Caco-2 (cell line): Measurements from ENCODE around the gene LGI1. TPM values are rescaled to one million over a fixed set of nuclear protein-coding genes. Genes with fewer than 3 reads are reported as not detected.

Source experiments
- BruUV-seq: library from RNA; stranded (reverse); fragments of 400-500 nt; replicated peaks from 2 replicates; lab custom pipeline; 2021; lab: Mats Ljungman, UMichigan
- CTCF ChIA-PET: fragments of 300-600 bp; sonication (Branson Sonifier 250); formaldehyde crosslinking; loops from one replicate; lab custom pipeline; 2022; ENCODE audit warnings: antibody characterized with exemption; lab: Charles Lee
- POLR2A ChIA-PET: fragments of 300-600 bp; sonication (Branson Sonifier 250); formaldehyde crosslinking; loops from one replicate; lab custom pipeline; 2022; ENCODE audit warnings: antibody characterized with exemption; lab: Charles Lee
- DNase-seq, 2 experiments: peaks; one replicate each; pipeline versions ENCODE4 v3.0.0 to v3.0.0-alpha.2; 2020 to 2022
- H3K27me3 ChIP-seq: replicated peaks from 2 replicates; pipeline ENCODE4 v1.6.0; 2011; ENCODE audit warnings: low read length; ENCODE audit not compliant: control insufficient read depth, insufficient read depth
- H3K36me3 ChIP-seq: 2 replicates; pipeline ENCODE4 v1.5.1; 2011; ENCODE audit warnings: low read length; ENCODE audit not compliant: control insufficient read depth, insufficient read depth
- H3K4me1 ChIP-seq: fragments of 250-450 bp; sonication (Bioruptor Pico); 2 replicates; pipeline ENCODE4 v1.5.1; 2020; ENCODE audit warnings: mild to moderate bottlenecking
- H3K4me3 ChIP-seq: 2 replicates; pipeline ENCODE4 v1.5.1; 2011; ENCODE audit warnings: low read depth, mild to moderate bottlenecking, control low read depth, low read length
- H3K9me3 ChIP-seq: fragments of 250-450 bp; sonication (Bioruptor Pico); 2 replicates; pipeline ENCODE4 v1.5.1; 2020; ENCODE audit warnings: mild to moderate bottlenecking, moderate library complexity
- H3K27ac Mint-ChIP-seq: one replicate; pipeline ENCODE4 v1.8.0; 2022; ENCODE audit warnings: mixed read lengths; ENCODE audit not compliant: unreplicated experiment
- H3K27me3 Mint-ChIP-seq: one replicate; pipeline ENCODE4 v1.8.0; 2022; ENCODE audit warnings: mixed read lengths; ENCODE audit not compliant: insufficient read depth, unreplicated experiment
- H3K36me3 Mint-ChIP-seq: one replicate; pipeline ENCODE4 v1.8.0; 2022; ENCODE audit warnings: mild to moderate bottlenecking, mixed read lengths; ENCODE audit not compliant: insufficient read depth, unreplicated experiment
- H3K4me1 Mint-ChIP-seq: one replicate; pipeline ENCODE4 v1.8.0; 2022; ENCODE audit warnings: low read depth, mixed read lengths; ENCODE audit not compliant: unreplicated experiment
- H3K4me3 Mint-ChIP-seq: one replicate; pipeline ENCODE4 v1.8.0; 2022; ENCODE audit warnings: mild to moderate bottlenecking, moderate library complexity, mixed read lengths; ENCODE audit not compliant: unreplicated experiment
- H3K9me3 Mint-ChIP-seq: one replicate; pipeline ENCODE4 v1.8.0; 2022; ENCODE audit warnings: mixed read lengths; ENCODE audit not compliant: unreplicated experiment
- intact Hi-C: fragments of 100-400 bp; cut with micrococcal nuclease; formaldehyde crosslinking; loops from one replicate; pipeline ENCODE4 v1.10.0; 2022; ENCODE audit not compliant: unreplicated experiment
- total RNA-seq: library from RNA; stranded (reverse); gene quantifications from 2 replicates; pipeline ENCODE4 v1.2.3, GENCODE V29; 2022
- TF ChIP-seq, protein P1 (sequence below), 2 experiments: fragments of 200-600 bp in 1 of 2; IDR thresholded peaks; 1 replicate in 1 of 2; 2 replicates in 1 of 2; pipeline versions ENCODE4 v1.5.1 to v1.8.0; 2011 to 2022; ENCODE audit warnings: antibody characterized with exemption in 1 of 2, control low read depth in 1 of 2, inconsistent platforms in 1 of 2, low read depth in 1 of 2, low read length in 1 of 2, mild to moderate bottlenecking in 1 of 2, moderate library complexity in 1 of 2; ENCODE audit not compliant: insufficient read depth in 1 of 2, severe bottlenecking in 1 of 2, unreplicated experiment in 1 of 2

The LGI1 gene
- total RNA-seq, 1 experiment from 2014 or later: 0.48 TPM

DNA sequence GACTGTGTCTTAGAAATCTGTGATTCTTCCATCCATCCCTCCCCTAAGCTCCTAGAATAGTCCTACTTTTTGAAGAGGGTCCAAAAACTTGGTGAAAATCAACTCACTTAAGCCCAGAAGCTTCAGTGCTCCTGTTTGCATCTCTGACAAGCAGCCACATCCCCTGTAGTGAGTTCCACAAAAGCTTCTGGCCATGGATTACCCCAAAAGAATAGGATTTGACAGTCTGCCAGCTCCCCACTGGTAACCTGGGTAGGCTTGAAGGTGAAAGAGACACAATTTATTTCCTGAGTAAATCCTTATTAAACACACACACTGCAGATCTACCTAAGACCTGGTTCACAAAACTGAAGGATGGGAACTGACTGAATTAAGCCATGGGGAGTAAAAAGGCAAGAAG is 46.5 kb downstream of the LGI1 start:
- no TSS peak for BruUV-seq
- Histone ChIP-seq H3K27me3 (no peaks in the 10 kb centered on the region; the same call in 1 of the 2 replicates), H3K9me3 (no peaks in the 10 kb centered on the region), H3K4me1 (no peaks in the 10 kb centered on the region), H3K4me3 (no peak overlapping the region), H3K36me3 (no peaks in the 10 kb centered on the region)
- CTCF ChIA-PET: interaction anchor here (1.6 kb wide), 1 partner anchor 11 kb away, joined by 6 read pairs; no protein-coding TSS in a partner anchor
- intact Hi-C loops: no loop called here
- Mint-ChIP-seq H3K4me3 (no peak overlapping the region), H3K9me3 (no peaks in the 10 kb centered on the region), H3K36me3 (no peaks in the 10 kb centered on the region), H3K27ac (no peak overlapping the region), H3K4me1 (no peaks in the 10 kb centered on the region), H3K27me3 (peaks cover 13% of the 10 kb centered on the region)
- TF ChIP-seq, protein P1, sequence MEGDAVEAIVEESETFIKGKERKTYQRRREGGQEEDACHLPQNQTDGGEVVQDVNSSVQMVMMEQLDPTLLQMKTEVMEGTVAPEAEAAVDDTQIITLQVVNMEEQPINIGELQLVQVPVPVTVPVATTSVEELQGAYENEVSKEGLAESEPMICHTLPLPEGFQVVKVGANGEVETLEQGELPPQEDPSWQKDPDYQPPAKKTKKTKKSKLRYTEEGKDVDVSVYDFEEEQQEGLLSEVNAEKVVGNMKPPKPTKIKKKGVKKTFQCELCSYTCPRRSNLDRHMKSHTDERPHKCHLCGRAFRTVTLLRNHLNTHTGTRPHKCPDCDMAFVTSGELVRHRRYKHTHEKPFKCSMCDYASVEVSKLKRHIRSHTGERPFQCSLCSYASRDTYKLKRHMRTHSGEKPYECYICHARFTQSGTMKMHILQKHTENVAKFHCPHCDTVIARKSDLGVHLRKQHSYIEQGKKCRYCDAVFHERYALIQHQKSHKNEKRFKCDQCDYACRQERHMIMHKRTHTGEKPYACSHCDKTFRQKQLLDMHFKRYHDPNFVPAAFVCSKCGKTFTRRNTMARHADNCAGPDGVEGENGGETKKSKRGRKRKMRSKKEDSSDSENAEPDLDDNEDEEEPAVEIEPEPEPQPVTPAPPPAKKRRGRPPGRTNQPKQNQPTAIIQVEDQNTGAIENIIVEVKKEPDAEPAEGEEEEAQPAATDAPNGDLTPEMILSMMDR (IDR thresholded peaks at IDR 0.05; ENCODE audit: insufficient read depth in 1 of 2, low read depth in 1 of 2, low read length in 1 of 2, severe bottlenecking in 1 of 2, unreplicated experiment in 1 of 2): no peak
- no peak for DNase-seq
- POLR2A ChIA-PET: no interaction called here

DNA sequence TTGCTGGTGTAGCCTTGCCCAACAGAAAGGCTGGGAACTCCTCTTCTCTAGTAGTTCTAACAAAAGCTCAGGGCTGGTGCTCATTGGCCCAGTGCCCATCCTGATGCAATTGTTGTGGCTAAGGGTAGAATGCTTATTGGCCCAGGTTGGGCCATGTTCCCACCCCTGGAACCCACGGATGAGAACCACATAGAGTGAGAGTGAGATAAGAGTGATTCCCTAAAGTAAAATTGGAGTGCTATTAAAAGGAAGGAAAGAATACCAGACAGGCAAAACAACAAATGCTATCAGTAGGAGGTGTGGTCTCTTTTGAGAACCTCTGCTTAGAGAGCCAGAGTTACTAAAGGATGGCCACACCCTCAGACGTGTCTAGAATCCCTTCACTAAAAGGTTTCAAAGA is 49.2 kb downstream of the LGI1 start:
- Histone ChIP-seq H3K4me3 (no peak overlapping the region), H3K9me3 (no peaks in the 10 kb centered on the region), H3K36me3 (no peaks in the 10 kb centered on the region), H3K4me1 (no peaks in the 10 kb centered on the region), H3K27me3 (no peaks in the 10 kb centered on the region; the same call in 1 of the 2 replicates)
- Mint-ChIP-seq H3K9me3 (no peaks in the 10 kb centered on the region), H3K36me3 (no peaks in the 10 kb centered on the region), H3K27ac (no peak overlapping the region), H3K4me1 (no peaks in the 10 kb centered on the region), H3K27me3 (peaks cover 10% of the 10 kb centered on the region), H3K4me3 (no peak overlapping the region)
- no peak for DNase-seq
- BruUV-seq: no TSS peak
- intact Hi-C loops: no loop called here
- CTCF ChIA-PET: interaction anchor here (0.8 kb wide), 1 partner anchor 126 kb away, joined by 3 read pairs; no protein-coding TSS in a partner anchor
- POLR2A ChIA-PET: no interaction called here
- TF ChIP-seq, protein P1 (IDR thresholded peaks at IDR 0.05; ENCODE audit: insufficient read depth in 1 of 2, low read depth in 1 of 2, low read length in 1 of 2, severe bottlenecking in 1 of 2, unreplicated experiment in 1 of 2): no peak

DNA sequence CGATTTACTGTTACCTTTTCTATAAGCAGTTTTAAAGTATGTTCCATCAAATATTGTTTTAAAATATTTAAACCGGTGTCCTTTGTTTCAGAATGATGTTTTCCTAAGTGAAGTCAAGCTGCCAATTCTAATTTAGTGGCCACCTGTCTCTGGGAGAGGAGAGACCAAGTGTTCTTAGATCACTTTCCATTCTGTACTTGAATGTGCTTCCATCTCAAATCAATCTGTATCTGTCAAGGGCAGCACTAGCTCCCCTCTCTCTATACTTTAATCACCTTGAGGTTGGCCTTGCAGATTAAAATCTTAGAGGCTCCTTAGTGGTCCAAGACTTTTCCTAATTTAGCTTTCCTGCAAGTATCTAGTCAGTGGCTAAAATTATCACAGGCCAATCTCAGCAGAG is 49.6 kb downstream of the LGI1 start:
- DNase-seq: no peak
- no peaks in the 10 kb centered on the region for H3K27me3 ChIP-seq
- TF ChIP-seq, protein P1 (IDR thresholded peaks at IDR 0.05; ENCODE audit: insufficient read depth in 1 of 2, low read depth in 1 of 2, low read length in 1 of 2, severe bottlenecking in 1 of 2, unreplicated experiment in 1 of 2): no peak
- no peaks in the 10 kb centered on the region for H3K9me3 ChIP-seq
- H3K4me1 Mint-ChIP-seq: no peaks in the 10 kb centered on the region
- intact Hi-C loops: no loop called here
- H3K4me1 ChIP-seq: no peaks in the 10 kb centered on the region
- H3K36me3 Mint-ChIP-seq: no peaks in the 10 kb centered on the region
- ChIA-PET CTCF (no interaction called here), POLR2A (no interaction called here)
- no peak overlapping the region for H3K27ac Mint-ChIP-seq
- H3K9me3 Mint-ChIP-seq: no peaks in the 10 kb centered on the region
- H3K4me3 Mint-ChIP-seq: no peak overlapping the region
- no peak overlapping the region for H3K4me3 ChIP-seq
- H3K27me3 Mint-ChIP-seq: peaks cover 5% of the 10 kb centered on the region
- no TSS peak for BruUV-seq
- no peaks in the 10 kb centered on the region for H3K36me3 ChIP-seq
